ENCODE measurements around the gene NBPF11. TPM values are rescaled to one million over a fixed set of nuclear protein-coding genes. Genes with fewer than 3 reads are reported as not detected.
"Not testable (repeated sequence)": the region's sequence is repeated elsewhere in the genome, so short reads cannot be mapped to it uniquely, and the experiment has no call there.

The NBPF11 gene, protein sequence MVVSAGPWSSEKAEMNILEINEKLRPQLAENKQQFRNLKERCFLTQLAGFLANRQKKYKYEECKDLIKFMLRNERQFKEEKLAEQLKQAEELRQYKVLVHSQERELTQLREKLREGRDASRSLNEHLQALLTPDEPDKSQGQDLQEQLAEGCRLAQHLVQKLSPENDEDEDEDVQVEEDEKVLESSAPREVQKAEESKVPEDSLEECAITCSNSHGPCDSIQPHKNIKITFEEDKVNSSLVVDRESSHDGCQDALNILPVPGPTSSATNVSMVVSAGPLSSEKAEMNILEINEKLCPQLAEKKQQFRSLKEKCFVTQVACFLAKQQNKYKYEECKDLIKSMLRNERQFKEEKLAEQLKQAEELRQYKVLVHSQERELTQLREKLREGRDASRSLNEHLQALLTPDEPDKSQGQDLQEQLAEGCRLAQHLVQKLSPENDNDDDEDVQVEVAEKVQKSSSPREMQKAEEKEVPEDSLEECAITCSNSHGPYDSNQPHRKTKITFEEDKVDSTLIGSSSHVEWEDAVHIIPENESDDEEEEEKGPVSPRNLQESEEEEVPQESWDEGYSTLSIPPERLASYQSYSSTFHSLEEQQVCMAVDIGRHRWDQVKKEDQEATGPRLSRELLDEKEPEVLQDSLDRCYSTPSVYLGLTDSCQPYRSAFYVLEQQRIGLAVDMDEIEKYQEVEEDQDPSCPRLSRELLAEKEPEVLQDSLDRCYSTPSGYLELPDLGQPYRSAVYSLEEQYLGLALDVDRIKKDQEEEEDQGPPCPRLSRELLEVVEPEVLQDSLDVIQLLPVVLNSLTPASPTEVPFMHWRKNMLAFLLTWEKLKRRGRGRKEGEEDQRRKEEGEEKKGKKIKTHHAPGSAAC
- 1 to 10 TPM; 1.9 to 5.8 (median 2.6) TPM for total RNA-seq
- polyA plus RNA-seq = 1 to 10 TPM; 2.3 to 3.2 TPM
- long read RNA-seq, donor 1, partial matches to known transcripts = 0 of 1 reads
- long read RNA-seq, donor 1, other reads (novel, unspliced or antisense) = 1 of 1 reads
- long read RNA-seq, donor 2, partial matches to known transcripts = 0 of 4 reads
- long read RNA-seq, donor 2, other reads (novel, unspliced or antisense) = 4 of 4 reads
- long read RNA-seq, donor 3, partial matches to known transcripts = 1 of 3 reads
- long read RNA-seq, donor 3, other reads (novel, unspliced or antisense) = 2 of 3 reads

DNA sequence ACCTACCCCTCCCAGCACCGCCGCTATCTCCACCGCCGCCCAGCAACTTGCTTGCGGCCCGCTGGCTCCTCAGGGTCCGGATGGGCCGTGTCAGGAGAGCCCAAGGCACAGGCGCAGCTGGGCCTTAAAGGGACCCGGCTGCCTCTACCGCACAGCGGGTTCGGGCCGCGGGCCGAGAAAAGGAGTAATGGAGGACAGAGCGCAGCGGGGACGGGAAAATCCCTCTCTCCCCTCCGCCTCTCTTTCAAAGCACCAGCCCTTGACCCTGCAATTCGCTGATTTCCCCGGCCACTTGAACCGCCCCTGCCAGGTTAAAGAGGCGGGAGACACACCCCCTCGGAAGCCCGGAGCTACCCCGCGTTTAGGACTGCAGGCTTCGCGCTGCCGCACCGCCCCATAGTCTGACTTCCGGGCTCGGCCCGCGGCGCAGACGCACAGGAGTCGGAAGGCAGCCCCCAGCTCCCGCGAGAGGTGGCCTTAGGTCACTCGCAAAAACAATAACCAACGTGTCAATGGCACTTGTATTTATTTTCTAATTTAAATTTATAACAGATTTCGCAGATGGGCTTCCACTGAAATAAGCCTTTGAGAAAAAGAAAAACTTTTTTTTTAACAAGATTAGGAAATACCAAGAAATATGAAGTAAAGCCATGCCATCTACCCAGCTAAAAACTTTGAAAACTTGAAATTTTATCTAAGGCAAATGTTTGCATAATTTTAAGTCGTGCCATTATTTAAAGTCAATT is at the start of gene NBPF11:
NBPF11 (minus strand) TSS at position 371 of the 746 bp plus-strand sequence. CDS start 25,278 bp downstream, outside the sequence.
- DNase-seq (peak; percentile 81 to 92 (median 87)), ATAC-seq (peak; percentile 99 to 100 (median 99))
- intact Hi-C loops (cut with DNase I); H3K36me3 ChIP-seq; H3K27me3 ChIP-seq; H3K4me1 ChIP-seq; H3K9me3 ChIP-seq: not testable (repeated sequence)
- 0 to 1% (median 0%) methylated on average over 17 to 45 of the region's 45 CpGs for WGBS, 4 donors
- TF ChIP-seq POLR2A (IDR thresholded peaks at IDR 0.05) = peak in 1 of 2 donors; percentile 17
- Histone ChIP-seq H3K4me3 (peak within 1 kb of the TSS; percentile 55 to 97 (median 80)), H3K27ac (peak within 1 kb of the TSS in 11 of 12 donors; percentile 57 to 84 (median 78))

DNA sequence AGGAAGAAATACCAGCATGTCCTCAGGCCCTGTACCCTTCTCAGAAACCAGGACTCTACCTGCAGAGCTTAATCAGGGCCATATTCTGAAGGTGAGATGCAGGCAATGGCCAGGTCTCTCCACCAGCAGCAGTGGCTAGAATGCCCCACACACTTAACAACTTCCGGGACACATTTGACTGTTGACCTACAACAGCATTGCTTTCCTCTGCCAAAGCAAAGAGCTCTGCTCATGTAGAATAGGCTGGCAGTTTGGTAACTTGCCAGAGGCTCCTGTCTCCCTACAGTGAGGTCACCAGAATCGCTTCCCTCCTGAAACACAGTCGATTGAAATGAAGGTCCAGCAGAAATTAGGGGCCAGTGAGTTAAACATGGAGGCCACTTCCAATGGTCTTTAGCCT is 45.3 kb upstream of the NBPF11 start:
- H3K4me3 ChIP-seq; H3K4me1 ChIP-seq; intact Hi-C loops (cut with DNase I); DNase-seq; H3K27me3 ChIP-seq; H3K27ac ChIP-seq; H3K9me3 ChIP-seq; H3K36me3 ChIP-seq: not testable (repeated sequence)
- peak; percentile 69 to 86 (median 84) for ATAC-seq
- no CpG with 5 or more reads among the region's 3 CpGs for WGBS, 4 donors

DNA sequence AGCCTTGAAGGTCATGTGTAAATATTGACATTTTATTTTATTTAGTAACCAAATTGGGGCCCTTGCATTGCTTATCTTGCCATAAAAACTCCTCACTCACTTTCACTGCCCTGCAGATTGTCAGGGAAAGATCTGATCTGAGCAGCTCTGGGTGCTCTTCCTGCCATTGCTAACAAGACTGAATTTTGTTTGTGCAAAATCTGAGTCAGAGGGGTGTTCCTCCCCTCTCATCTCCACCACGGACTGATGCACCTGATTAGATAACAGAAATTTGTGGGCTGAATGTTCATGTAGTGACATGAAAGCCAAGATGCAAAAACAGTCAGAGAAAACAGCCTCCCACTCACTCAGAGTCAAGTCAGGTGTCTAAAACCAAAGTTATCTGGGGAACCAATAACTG is 44.9 kb upstream of the NBPF11 start:
- H3K27me3 ChIP-seq; H3K4me3 ChIP-seq; ATAC-seq; DNase-seq; H3K4me1 ChIP-seq; H3K9me3 ChIP-seq; H3K36me3 ChIP-seq; intact Hi-C loops (cut with DNase I); H3K27ac ChIP-seq: not testable (repeated sequence)
- no CpG with 5 or more reads among the region's 1 CpG for WGBS, 4 donors

DNA sequence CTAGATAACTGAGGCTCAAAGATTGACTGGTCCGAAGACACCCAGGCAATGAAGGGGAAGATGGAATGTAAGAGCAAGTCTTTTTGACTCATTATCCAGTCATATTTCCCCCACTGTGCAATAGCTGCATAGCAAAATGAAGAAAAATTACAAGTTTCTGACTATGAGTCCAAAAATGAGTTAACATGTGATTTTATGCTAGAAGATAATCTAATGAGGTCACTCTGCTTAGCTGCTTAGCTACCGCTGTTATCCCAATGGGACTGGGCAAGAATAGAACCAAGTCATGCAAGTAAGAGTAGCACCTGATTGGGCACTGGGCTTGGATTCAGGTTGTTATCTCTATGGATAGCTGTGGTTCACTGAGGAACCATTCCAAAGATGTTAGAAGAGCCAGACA is 43.0 kb upstream of the NBPF11 start:
- H3K9me3 ChIP-seq; H3K36me3 ChIP-seq; H3K4me3 ChIP-seq; intact Hi-C loops (cut with DNase I); DNase-seq; H3K4me1 ChIP-seq; H3K27ac ChIP-seq; H3K27me3 ChIP-seq: not testable (repeated sequence)
- 75 to 95% (median 85%) methylated on average over 1 of the region's 2 CpGs for WGBS, 4 donors
- ATAC-seq = peak; percentile 59 to 93 (median 76)

DNA sequence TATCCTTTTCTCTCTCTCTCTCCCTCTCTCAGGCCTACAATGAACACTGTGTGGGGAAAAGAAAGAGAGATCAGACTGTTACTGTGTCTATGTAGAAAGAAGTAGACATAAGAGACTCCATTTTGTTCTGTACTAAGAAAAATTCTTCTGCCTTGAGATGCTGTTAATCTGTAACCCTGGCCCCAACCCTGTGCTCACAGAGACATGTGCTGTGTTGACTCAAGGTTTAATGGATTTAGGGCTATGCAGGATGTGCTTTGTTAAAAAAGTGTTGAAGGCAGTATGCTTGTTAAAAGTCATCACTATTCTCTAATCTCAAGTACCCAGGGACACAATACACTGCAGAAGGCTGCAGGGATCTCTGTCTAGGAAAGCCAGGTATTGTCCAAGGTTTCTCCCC is 36.7 kb upstream of the NBPF11 start:
- H3K27me3 ChIP-seq; intact Hi-C loops (cut with DNase I); DNase-seq; H3K27ac ChIP-seq; H3K4me3 ChIP-seq; H3K4me1 ChIP-seq; H3K36me3 ChIP-seq; ATAC-seq; H3K9me3 ChIP-seq: not testable (repeated sequence)

DNA sequence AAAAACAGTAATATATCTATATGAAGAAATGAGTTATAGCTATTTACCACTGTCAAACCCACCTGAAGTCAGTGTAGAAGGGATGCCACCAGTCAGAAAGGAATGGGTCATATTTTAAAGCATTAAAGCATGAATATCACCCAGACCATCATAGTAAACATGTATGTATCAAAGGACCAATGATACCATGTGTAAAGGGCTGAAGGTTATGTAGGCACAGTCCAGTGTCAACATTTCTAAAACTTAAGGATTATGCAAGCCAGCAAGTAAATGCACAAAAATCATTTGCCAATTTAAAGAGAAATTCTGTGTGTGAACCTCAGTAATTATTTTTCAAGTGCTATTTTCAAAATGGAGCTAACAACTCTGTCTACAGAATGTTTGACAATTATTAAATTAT is 26.6 kb upstream of the NBPF11 start:
- ATAC-seq; H3K36me3 ChIP-seq; H3K9me3 ChIP-seq; intact Hi-C loops (cut with DNase I); H3K27ac ChIP-seq; DNase-seq; H3K27me3 ChIP-seq; H3K4me1 ChIP-seq; H3K4me3 ChIP-seq: not testable (repeated sequence)

DNA sequence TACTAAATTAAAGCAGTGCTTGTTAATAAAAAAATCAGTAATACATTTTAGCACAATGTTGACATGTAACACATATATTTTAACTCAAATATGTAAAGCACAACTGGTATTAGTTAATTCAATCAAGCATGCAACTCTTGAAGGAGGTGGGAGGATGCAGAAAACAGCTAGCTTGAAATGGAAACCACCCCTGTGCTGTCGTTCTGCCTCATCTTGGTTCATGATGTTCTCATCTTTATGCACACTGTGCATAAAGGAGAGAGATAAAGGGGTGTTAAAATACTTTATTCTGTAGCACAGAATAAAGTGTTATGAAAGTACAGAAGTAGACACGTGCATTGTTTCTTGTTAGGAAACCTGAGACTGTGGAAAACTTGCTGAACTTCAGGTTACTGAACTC is 23.3 kb upstream of the NBPF11 start:
- H3K27me3 ChIP-seq; H3K9me3 ChIP-seq; intact Hi-C loops (cut with DNase I); H3K27ac ChIP-seq; ATAC-seq; H3K36me3 ChIP-seq; H3K4me3 ChIP-seq; DNase-seq; H3K4me1 ChIP-seq: not testable (repeated sequence)
- 75 to 82% (median 77%) methylated on average over 2 of the region's 2 CpGs for WGBS, 4 donors

DNA sequence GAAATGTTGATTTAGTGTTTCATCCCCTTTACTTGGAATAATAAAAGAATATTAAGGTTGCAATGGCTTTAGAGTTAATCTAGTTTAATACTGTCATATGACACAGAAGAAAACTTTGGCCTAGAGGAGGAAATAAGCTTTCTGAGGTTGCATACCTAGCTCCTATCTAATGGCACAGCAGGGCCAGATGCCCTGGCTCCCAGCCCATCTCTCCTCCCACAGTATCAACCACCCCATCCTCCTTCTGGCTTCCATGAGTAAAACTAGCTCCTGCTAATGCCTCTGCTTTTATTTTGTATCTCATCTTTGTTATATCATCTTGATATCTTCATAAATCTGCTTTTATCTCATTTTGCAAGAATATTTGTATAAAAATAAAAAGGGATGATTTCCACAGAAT is 19.9 kb upstream of the NBPF11 start:
- intact Hi-C loops (cut with DNase I); H3K4me1 ChIP-seq; H3K9me3 ChIP-seq; H3K27me3 ChIP-seq; H3K36me3 ChIP-seq; H3K4me3 ChIP-seq; ATAC-seq; DNase-seq; H3K27ac ChIP-seq: not testable (repeated sequence)

Measured in heart left ventricle (tissue), 16 donors.